Measurements from ENCODE around the gene L1CAM.
A peak's percentile ranks its signal among the peaks of the same experiment; 100 is the strongest.

The L1CAM gene, protein sequence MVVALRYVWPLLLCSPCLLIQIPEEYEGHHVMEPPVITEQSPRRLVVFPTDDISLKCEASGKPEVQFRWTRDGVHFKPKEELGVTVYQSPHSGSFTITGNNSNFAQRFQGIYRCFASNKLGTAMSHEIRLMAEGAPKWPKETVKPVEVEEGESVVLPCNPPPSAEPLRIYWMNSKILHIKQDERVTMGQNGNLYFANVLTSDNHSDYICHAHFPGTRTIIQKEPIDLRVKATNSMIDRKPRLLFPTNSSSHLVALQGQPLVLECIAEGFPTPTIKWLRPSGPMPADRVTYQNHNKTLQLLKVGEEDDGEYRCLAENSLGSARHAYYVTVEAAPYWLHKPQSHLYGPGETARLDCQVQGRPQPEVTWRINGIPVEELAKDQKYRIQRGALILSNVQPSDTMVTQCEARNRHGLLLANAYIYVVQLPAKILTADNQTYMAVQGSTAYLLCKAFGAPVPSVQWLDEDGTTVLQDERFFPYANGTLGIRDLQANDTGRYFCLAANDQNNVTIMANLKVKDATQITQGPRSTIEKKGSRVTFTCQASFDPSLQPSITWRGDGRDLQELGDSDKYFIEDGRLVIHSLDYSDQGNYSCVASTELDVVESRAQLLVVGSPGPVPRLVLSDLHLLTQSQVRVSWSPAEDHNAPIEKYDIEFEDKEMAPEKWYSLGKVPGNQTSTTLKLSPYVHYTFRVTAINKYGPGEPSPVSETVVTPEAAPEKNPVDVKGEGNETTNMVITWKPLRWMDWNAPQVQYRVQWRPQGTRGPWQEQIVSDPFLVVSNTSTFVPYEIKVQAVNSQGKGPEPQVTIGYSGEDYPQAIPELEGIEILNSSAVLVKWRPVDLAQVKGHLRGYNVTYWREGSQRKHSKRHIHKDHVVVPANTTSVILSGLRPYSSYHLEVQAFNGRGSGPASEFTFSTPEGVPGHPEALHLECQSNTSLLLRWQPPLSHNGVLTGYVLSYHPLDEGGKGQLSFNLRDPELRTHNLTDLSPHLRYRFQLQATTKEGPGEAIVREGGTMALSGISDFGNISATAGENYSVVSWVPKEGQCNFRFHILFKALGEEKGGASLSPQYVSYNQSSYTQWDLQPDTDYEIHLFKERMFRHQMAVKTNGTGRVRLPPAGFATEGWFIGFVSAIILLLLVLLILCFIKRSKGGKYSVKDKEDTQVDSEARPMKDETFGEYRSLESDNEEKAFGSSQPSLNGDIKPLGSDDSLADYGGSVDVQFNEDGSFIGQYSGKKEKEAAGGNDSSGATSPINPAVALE

GRCh38 chrX:153885968-153886903 is at the start of gene L1CAM:
TSS of gene L1CAM (minus strand) at chrX:153886173. CDS start at chrX:153875836, 10,337 bp downstream.
- Histone ChIP-seq H3K4me3 (peak within 1 kb of the TSS; percentile 47 to 67 (median 58)), H3K9me3 (replicated peaks in 1 of 11) (peaks cover 0 to 47% (median 22%) of the 10 kb centered on the region in 11 experiments; a peak in 9 of 22 replicates), H4K20me1 (peaks cover 0 to 54% (median 28%) of the 10 kb centered on the region in 11 experiments; a peak in 17 of 22 replicates), H3K9ac (peak within 1 kb of the TSS in 6 of 11 experiments; percentile 30 to 57 (median 47); a peak in 10 of 22 replicates), H3K27me3 (peaks cover 65 to 99% (median 93%) of the 10 kb centered on the region in 11 experiments), H3K4me2 (peak within 1 kb of the TSS; percentile 64 to 86 (median 82)), H3K27ac (no peak within 1 kb of the TSS), H3K36me3 (no peaks in the 10 kb centered on the region), H3K4me1 (peaks cover 42 to 64% (median 53%) of the 10 kb centered on the region in 10 experiments)
- TF ChIP-seq Cebpa-rat (IDR thresholded peaks at IDR 0.05) = no peak

DNA sequence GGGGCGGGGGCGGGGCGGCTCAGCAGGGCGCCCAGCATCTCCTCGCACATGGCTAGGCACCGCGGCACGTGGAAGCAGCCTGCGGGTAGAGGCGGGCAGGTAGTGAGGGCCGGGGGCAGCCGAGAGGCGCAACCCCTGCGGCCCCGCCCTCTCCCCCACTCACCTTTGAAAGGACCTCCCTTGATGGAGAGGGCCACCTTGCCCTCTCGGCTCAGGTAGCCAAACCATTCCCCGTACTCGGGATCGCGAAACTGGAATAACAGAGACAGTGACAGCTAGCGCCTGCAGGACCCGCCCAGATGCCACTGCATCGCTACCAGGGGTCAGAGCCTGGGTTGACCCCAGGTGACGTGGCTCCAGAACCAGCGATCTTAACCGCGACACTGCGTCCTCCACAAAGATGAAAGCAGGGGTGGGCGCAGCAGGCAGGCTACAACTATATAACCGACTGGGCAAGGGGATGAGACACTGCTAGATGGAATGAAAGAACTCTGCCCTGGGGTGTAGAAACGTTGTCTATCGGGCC is 49.4 kb upstream of the L1CAM start:
- Histone ChIP-seq H3K27ac (peak overlapping the region in 8 of 11 experiments; percentile 46 to 75 (median 62); a peak in 16 of 22 replicates), H3K9ac (peak overlapping the region in 9 of 11 experiments; percentile 25 to 91 (median 62); a peak in 15 of 22 replicates), H3K36me3 (peaks cover 17 to 35% (median 31%) of the 10 kb centered on the region in 11 experiments; a peak in 21 of 22 replicates), H3K27me3 (peaks cover 88 to 96% (median 93%) of the 10 kb centered on the region in 11 experiments), H3K4me3 (peak overlapping the region in 9 of 10 experiments; percentile 24 to 87 (median 78); a peak in 17 of 20 replicates), H3K4me1 (peaks cover 35 to 60% (median 48%) of the 10 kb centered on the region in 10 experiments), H3K4me2 (peak overlapping the region; percentile 65 to 89 (median 78)), H4K20me1 (peaks cover 43 to 92% (median 76%) of the 10 kb centered on the region in 11 experiments), H3K9me3 (replicated peaks in 1 of 11) (0 out of 22 replicates have a peak, but pooled peaks cover 0 to 4% (median 0%) of the 10 kb centered on the region in 11 experiments)
- TF ChIP-seq Cebpa-rat (IDR thresholded peaks at IDR 0.05) = no peak

DNA sequence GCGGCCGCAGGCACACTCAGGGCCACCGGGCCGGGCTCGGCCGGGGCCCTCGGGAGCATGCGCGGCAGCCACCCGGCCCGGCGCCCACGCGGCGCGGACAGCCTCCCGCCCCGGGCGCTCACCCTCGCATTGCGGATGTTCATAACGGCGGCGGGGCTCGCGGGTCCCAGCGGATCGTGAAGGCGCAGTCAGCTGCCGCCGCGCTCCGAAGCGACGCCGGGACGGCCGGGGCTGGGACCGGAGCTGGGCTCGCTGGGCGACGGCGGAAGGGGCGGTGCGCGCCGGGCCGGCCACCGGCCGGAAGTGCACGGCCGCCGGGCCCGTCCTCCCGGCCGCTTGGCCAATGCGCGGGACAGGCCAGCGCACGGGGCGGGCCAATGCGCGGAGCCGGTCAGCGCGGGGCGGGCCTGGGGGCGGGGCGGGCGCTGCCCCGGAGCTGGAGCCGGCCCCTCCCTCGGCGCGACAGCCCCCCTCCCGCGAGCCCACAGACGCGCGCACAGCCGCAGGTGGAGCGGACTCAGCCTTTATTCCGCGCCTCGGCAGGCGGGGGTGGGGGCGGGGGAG is 48.9 kb upstream of the L1CAM start, which contains the start of gene NAA10:
Gene NAA10, minus strand, starts transcription at position 276 of the 564 bp plus-strand sequence. Its CDS starts 133 bp downstream, at position 143.
- TF ChIP-seq Cebpa-rat (IDR thresholded peaks at IDR 0.05) = no peak
- Histone ChIP-seq H3K9ac (peak within 1 kb of the TSS; percentile 79 to 92 (median 85)), H3K27ac (peak within 1 kb of the TSS; percentile 32 to 89 (median 82)), H3K4me1 (peaks cover 35 to 60% (median 48%) of the 10 kb centered on the region in 10 experiments), H4K20me1 (peaks cover 49 to 92% (median 76%) of the 10 kb centered on the region in 11 experiments), H3K27me3 (peaks cover 88 to 96% (median 93%) of the 10 kb centered on the region in 11 experiments), H3K9me3 (replicated peaks in 1 of 11) (0 out of 22 replicates have a peak, but pooled peaks cover 0 to 4% (median 0%) of the 10 kb centered on the region in 11 experiments), H3K36me3 (peaks cover 21 to 38% (median 35%) of the 10 kb centered on the region in 11 experiments; a peak in 21 of 22 replicates), H3K4me2 (peak within 1 kb of the TSS; percentile 81 to 96 (median 87)), H3K4me3 (peak within 1 kb of the TSS; percentile 66 to 87 (median 78))

DNA sequence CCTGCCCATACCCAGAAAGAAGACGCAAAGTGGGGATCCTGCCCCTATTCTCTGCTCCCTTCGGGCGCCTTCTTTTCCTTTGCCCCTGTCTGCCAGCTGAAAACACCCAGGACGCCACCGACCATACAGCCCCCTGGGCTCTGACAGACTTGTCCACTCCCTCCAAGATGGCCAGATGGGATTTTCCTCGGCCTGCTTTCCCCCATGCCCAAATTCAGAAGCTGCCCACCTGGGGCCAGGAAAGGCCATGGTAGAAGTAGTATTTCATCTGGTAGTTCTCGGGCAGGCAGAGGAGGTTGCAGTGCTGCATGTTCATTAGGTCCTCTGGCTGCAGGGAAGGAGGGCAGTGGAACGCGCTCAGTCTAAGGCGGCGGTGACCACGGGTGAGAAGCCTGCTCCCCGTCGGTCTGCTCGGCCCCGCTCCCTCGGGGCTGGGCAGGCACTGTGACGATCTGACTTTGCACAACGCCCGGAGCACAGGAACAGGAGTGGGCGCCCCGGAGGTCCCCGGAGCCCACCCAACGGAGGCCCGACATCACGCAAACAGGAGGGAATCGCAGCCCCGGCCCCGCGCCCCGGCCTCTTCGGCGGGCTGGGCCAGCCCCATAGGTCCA is 48.3 kb upstream of the L1CAM start:
- no peak for TF ChIP-seq Cebpa-rat (IDR thresholded peaks at IDR 0.05)
- Histone ChIP-seq H3K4me2 (peak overlapping the region; percentile 81 to 96 (median 87)), H3K27ac (peak overlapping the region; percentile 32 to 89 (median 82))

DNA sequence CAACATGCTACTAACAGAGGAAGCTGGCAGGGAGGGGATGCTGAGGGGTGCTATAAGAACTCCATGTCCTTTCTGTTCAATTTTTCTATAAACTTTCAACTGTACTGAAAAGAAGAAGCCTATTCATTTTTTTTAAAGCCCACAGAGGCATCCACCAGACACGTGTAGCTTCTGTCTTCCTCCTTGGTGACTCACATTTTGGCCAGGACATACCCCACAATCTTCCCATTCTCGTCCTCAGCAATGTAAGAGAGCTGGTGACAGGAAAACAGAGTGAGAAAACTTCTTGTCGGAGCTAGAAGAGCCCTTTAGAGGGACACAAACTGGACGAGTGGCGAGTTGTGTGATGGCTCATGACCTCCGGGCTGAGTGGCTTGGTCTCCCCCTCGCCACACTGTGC is 47.8 kb upstream of the L1CAM start:
- peak overlapping the region; percentile 66 to 87 (median 78) for H3K4me3 ChIP-seq
- H3K27ac ChIP-seq = peak overlapping the region in 10 of 11 experiments; percentile 65 to 89 (median 82); a peak in 20 of 22 replicates
- no peak for TF ChIP-seq Cebpa-rat (IDR thresholded peaks at IDR 0.05)
- H3K9ac ChIP-seq = peak overlapping the region; percentile 79 to 92 (median 85)
- peaks cover 79 to 91% (median 86%) of the 10 kb centered on the region in 11 experiments for H3K27me3 ChIP-seq
- peaks cover 60 to 93% (median 76%) of the 10 kb centered on the region in 11 experiments for H4K20me1 ChIP-seq
- peaks cover 25 to 42% (median 38%) of the 10 kb centered on the region in 11 experiments; a peak in 21 of 22 replicates for H3K36me3 ChIP-seq
- H3K9me3 ChIP-seq (replicated peaks in 1 of 11) = 0 out of 22 replicates have a peak, but pooled peaks cover 0 to 4% (median 0%) of the 10 kb centered on the region in 11 experiments
- H3K4me2 ChIP-seq = peak overlapping the region; percentile 81 to 96 (median 87)
- H3K4me1 ChIP-seq = peaks cover 38 to 62% (median 51%) of the 10 kb centered on the region in 10 experiments

More for the DNA sequence above, 48.3 kb upstream of the L1CAM start:
- peaks cover 55 to 92% (median 76%) of the 10 kb centered on the region in 11 experiments for H4K20me1 ChIP-seq
- H3K27me3 ChIP-seq = peaks cover 84 to 95% (median 91%) of the 10 kb centered on the region in 11 experiments
- H3K9me3 ChIP-seq (replicated peaks in 1 of 11) = 0 out of 22 replicates have a peak, but pooled peaks cover 0 to 4% (median 0%) of the 10 kb centered on the region in 11 experiments
- peak overlapping the region; percentile 66 to 87 (median 78) for H3K4me3 ChIP-seq
- peaks cover 35 to 60% (median 48%) of the 10 kb centered on the region in 10 experiments for H3K4me1 ChIP-seq
- H3K9ac ChIP-seq = peak overlapping the region; percentile 79 to 92 (median 85)
- peaks cover 26 to 42% (median 38%) of the 10 kb centered on the region in 11 experiments; a peak in 21 of 22 replicates for H3K36me3 ChIP-seq

Measured in BLaER1 treated with 17β-estradiol and CSF1 and Interleukin-3, amounts not matched to agents 10 nM and 100 nM (cell line).